Stimulated activated CD4-positive, alpha-beta T cell treated with anti-CD3 and anti-CD28 coated beads, Interleukin-12 subunit alpha, Interleukin-12 subunit beta, amount 100 ng/mL, for 4 hours (primary cell): ENCODE results near the gene HOXC10.
A peak's percentile ranks its signal among the peaks of the same experiment; 100 is the strongest.

ENCODE experiments used
- DNase-seq: peaks from one replicate; pipeline ENCODE4 v3.0.0-alpha.2; 2020

The HOXC10 gene

DNA sequence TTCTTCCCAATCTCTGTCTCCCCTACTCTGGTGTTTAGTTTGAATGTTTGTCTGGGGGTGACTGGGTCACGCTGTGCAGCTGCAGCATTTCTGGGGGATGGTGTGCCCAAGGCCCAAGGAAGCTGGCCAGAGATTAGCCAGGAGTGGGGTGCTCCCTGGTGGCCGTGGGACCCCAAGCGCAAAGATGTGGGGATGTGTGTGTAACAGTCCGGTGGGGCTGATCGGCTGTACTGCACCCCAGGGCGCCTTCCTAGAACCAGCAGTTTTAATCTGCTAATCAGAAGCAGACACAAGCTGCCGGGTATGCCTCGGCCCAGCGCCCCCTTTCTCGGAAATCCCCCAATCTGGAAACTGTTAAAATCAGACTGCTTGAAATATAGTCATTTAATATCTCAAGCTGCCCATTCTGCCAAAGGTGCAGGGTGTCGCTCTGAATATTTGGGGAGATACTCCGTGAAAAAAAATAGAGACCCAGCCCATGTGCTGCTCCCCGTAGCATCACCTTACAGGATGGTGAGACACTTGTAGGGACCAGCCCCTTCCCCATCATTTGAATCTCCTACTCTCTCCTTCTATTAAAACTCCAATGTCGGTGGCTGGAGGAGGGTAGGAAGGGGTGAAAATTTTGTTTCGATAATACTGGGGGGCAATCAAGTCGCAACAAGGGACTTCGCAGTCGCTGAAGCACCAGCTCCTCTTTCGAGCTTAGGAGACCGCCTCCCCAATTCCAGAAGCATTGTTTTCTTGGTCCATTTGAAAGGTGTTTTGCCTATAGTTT, 19.3 kb downstream of the HOXC10 start:
- no peak for DNase-seq

DNA sequence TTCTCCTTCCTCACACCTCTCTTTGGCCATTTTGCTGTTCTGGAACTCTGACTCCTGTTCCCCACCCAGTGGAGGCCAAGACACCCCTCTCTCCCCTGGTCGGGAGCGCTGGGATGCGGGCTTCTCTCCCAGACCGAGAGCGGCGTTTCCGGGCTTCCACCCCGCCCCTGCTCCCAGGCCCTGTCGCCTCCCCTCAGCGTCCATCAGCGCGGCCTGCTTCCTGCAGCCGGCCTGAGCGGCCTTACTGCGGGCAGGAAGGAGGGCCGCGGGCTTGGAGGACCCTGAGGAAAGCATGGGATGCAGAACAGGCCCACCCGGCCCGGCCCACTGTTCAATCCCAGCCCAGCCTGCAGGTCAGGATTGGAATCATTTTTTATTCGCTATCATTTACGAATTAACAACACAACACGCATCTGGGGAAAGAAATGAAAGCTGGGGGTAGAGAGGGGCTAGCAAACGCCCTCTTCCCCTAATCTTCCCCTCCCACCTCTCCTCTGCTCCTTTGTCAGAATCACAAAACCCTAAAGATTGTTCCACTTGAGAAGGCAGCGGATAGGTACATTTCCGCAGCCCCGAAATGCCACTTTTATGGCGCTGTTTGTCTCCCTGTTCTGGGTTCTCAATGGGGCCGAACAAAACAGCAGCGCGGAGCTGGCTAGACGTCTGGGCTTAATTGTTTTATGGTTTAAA, 20.0 kb downstream of the HOXC10 start:
- no peak for DNase-seq

DNA sequence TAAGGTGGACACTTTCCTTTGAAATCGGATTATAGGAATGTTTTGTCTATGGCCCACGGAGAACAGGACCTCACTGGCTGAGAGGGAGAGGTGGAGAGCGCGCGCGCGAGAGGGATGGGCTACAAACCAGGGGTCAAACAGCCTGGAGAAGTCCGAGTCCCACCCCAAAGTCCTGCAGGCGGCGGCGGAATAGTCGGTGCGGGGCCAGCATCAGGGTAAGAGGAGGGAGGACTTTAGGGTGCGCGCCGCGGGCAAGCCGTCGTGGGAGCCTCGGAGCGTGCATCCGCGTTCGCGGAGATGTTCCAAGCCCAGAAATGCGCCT, 20.5 kb downstream of the HOXC10 start:
- DNase-seq: no peak

DNA sequence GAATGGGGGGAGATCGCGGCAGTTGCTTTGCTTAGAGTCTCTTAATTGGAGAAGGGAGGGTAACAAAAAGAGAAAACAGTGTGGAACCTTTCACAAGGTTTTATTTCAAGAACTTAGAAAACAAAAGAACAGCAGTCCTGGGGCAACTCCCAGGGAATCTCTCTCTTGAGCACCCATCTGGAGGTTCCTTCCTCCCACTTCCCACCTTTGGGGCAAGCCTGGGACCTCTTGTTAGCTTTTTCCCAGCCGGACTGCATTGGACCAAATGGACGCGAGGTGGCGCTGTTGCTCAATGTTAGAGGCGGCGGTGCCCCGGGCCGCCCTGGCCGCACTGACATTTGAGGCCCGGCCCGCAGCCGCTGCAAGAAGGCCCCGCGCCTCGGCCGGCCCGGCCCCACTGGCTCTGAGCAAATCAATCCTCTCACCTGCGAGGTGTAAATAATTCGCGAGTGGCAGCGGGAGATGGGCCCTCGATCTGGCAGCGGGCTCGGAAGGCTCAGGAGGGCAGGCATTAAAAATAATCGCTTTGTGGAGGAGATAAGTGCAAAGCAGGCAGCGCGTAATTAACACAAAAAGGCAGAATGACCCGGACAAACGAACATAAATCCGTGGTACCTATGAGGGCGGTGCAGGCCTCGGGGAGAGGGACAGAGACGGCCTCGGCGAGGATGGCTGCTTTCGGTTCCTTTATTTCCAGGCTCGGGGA, 21.1 kb downstream of the HOXC10 start:
- peak; percentile 85 for DNase-seq

DNA sequence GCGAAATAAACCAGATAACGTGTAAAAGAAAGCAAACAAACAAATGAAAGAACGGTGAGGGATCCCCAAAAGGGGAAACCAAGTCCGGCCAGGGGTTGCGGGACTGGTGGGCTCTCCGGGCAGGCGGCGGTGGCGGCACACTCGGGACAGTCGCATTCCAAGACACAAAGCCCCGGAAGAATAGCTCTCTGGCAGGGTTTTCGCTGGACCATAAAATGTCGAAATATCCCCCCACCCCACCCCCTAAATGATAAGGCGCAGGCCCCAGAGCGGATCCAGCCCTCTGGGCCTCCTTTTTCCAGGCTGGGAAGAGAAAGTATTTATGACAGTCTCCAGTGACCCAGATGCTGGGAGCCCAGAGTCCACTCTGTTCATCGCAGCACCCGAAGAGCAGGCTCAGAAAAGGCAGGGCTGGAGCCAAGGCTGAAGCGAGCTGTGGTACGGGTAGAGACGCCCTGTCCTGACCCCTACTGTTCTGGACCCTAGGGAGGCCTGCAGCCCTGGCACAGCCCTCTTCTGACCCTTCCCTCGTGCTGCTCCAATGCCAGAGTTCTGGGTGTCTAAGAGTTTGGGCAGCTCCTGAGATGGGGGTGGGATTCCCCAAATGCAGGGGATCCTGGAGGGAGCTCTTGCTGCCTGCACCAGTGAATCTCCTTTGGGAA, 21.7 kb downstream of the HOXC10 start:
- no peak for DNase-seq

DNA sequence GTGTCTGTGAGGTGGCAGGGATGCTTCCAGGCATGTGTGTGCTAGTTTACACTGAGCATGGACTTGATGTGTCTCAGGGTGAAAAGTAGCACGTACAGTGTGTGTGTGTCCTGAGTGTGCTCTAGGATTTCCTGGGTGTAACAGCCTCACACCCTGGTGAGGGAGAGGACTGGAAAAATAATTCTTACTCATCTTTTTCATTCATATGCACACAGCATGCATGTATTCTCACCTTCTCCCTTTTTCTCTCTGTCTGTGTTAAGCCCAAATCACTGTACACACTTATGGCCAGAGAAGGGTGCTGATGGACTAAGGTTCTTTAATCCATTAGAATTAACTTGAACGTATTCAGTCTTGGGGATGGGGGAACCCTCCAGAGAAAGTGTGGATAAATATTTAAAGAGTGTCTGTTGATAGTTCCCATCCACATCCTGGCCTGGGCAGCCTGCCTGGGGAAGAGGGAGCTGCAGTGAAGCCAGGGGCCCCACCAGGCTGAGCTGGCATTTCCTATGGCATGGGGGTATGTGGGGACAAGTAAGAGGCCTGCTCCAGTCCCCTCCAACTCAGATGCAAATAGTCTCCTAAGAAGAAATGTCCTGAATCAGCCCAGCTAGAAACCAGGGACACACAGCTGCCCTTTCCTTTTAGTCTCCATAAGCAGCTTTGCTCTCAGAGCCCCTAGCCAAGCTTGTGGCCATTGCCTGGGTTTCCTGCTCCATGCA, 22.8 kb downstream of the HOXC10 start:
- no peak for DNase-seq

DNA sequence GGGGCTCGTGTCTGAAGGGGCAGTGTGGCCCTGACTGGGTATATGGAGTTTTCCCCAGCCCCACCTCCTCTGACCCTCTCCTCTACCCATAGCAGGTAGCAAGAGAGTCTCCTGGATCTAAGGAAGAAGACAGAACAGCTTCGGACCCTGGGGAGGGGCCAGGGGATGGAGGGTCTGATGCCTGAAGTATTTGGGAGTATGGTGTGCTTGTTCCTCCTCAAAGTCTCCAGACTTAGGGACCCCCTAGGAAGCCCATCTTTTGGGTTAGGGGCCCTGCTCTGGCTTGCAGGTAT, 23.3 kb downstream of the HOXC10 start:
- DNase-seq: no peak

DNA sequence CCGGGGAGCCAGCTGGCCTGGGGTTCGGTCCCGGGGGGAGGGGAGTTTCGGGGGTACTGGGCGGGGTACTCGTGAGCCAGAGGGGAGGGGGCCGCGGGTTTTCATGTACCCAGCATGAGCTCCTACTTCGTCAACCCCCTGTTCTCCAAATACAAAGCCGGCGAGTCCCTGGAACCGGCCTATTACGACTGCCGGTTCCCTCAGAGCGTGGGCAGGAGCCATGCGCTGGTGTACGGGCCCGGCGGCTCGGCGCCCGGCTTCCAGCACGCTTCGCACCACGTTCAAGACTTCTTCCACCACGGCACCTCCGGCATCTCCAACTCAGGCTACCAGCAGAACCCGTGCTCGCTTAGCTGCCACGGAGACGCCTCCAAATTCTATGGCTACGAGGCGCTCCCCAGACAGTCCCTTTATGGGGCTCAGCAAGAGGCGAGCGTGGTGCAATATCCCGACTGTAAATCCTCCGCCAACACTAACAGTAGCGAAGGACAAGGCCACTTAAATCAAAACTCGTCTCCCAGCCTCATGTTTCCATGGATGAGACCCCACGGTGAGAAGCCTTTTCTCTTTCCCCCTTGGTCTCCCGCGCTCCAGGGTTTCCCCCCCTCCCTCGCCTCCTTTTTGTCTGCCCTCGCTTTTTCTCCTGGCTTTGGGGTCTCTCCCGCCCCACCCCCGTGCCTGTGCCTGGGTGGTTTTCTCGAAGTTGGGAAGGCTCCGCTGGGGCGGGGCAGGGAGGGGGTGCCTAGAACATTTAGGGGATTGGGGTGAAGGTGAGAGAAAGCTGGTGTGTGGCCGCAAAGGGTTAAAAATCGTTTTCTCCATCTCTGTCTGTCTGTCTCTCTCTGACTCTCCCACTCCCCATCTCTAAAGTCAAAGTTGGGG, 24.5 kb downstream of the HOXC10 start:
- no peak for DNase-seq

DNA sequence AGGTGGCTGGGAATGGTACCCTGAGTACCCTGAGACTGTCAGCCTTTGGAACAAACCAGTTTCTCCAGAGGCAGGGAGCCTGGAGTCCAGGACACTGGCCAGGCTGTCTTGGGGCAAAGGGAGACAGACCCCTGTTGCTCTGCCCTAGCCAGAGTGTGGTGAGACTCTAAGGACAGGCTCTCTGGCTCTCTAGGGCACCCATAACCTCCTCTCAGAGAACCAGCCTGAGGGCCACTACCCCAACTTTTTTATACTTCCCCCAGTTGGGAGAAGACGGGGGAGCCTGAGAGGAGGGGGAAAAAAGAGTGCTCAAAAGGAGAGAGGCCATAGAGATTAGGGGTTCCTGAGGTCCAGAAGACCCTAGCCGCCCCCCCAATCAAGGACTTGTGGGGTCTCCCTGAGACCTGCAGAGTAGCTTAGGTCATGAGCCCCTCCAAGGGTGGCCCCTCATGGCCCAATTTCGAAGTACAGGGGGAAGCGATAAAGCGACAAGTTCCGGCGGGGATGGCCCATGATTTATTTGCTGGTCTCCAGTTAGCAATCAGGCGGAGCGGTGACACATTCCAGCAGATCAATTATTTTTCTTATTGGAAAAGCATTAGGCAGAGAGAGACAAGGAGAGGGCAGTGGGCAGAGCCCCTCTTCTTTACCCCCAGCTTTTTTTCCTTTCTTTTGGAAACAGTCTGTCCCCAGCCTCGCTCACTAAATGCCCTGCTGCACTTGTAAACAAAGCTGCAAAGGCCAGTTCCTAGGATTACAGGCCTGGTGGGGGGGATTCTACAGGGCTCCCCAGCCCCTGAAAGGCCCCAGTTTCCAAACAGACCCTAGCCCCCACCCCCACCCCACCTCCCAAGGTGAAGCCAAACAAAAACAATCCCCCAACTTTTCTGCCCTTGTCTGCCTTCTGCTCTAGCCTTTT, 25.4 kb downstream of the HOXC10 start:
- DNase-seq: no peak

DNA sequence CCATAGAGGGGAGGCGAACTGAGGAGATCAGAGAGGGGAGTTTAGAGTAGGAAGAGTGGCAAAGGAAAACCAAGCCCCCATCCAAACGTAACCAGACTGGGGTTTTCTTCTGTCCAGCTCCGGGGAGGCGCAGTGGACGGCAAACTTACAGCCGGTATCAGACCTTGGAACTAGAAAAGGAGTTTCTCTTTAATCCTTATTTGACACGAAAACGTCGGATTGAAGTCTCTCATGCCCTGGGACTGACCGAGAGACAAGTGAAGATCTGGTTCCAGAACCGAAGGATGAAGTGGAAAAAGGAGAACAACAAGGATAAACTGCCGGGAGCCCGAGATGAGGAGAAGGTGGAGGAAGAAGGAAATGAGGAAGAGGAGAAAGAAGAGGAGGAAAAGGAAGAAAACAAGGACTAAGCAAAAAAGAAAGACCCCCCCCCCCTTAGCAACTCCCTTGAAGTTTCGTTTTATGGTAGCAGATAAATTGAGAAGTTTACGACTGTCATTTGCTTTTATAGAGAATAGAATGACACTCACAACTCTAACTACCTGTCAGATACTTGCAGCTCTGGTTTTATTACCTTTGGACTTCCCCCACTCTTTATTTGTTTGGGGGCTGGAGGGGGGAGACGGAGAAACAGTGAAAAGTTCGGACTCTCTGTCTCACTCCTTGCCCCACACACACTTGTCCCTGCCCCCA, 26.2 kb downstream of the HOXC10 start:
- DNase-seq: no peak

DNA sequence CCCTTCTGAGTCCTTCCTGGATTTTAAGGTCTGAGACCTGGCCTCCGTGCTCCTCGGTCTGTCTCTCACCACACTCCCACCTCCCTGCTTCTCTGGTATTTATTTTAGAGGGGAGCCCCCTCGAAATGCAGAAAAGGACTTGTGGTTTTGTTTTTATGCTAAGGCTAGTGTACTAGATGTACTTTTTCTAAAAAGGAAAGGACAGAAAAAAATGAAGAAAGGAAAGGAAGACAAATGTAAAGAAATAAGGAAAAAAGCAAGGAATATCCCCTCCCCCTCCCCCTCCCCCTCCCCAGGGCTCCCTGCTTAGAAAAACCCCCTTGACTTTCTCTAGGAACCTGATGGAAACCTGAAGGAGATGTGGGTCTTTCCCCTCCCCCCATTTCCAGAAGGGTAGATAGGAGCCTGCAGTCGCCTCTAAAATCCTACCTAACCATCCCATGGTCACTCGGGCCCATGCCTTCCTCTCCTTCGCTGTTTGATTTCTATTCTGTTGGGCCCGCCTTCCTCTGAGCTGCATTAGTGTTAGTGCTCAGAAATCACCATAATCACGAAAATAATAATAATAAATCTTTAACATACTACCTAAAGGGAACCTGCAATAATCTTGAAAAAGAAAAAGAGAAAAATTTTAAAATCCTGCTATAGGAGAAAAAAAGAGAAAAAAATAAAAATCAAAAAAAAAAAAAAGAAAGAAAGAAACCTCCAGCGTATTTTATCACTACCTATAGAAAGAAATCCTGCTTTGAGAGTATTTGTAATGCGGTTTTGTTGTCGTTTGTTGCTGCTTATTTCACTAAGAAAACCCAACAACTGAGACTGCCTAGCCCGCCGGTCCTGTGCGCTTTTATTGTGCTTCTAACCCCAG, 27.0 kb downstream of the HOXC10 start:
- DNase-seq: no peak

DNA sequence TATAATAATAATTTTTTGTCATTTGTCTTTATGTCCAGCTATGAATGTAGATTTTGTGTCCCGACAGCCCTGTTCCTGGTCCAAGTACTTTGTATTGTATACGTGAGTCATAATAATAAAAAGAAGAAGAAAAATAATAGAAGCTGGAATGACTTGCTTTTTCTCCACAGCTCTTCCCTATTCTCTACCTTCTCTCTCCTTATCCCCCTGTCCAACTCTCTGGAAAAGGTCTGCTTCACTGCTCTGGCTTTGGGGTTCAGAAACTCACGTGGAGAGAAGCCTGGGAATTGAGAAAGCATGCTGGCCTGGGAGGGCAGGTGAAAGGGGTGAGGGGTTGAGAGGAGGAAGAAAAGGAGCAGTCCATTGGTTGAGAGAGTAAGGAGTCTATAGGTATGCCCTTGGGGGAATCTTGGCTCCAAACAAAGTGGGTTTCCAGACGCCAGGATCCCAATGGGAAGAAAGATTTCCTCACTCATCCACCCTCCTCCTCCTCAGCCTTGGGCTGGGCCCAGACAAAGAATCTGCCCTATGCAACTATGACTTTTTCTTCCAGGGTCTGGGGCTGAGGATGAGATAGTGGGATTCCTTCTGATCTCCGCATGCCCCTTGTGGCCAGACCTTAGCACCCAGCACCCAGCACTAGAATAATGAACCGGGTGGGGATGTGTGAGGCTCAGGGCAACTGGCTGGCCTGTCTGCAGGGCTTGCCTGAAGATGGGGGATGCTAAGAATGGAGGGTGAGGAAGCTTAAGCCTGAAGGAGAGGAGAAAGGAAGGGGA, 27.9 kb downstream of the HOXC10 start:
- no peak for DNase-seq

DNA sequence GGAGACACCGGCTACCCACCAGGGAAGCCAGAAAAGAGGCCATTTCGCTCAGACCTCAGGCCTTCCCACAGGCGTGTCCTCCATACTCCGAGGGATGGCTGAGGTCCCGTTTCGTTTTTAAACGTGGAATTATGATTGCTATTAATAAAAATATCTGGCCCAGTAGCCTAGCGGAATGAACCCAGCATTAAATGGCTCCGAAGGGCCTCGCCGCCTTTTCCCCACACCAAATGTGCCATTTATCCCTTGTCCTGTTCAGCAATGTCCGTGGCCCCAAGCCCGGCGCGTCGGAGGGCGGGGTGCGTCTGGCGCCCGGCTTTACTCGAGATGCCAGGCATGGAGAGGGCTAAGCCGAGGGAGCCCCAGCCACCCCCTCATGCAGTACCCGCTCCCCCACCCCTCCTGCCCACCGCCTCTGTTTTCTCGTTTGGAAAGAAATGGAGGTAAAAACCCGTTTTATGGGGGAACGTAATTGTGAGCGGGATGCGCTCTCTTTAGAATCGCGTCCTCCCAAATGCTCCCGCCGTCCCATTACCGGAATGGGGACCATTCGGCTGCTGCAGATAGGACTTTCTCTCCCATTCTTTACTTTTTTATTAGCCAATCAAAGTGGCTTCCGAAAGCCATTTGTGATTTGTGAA, 29.6 kb downstream of the HOXC10 start:
- no peak for DNase-seq

DNA sequence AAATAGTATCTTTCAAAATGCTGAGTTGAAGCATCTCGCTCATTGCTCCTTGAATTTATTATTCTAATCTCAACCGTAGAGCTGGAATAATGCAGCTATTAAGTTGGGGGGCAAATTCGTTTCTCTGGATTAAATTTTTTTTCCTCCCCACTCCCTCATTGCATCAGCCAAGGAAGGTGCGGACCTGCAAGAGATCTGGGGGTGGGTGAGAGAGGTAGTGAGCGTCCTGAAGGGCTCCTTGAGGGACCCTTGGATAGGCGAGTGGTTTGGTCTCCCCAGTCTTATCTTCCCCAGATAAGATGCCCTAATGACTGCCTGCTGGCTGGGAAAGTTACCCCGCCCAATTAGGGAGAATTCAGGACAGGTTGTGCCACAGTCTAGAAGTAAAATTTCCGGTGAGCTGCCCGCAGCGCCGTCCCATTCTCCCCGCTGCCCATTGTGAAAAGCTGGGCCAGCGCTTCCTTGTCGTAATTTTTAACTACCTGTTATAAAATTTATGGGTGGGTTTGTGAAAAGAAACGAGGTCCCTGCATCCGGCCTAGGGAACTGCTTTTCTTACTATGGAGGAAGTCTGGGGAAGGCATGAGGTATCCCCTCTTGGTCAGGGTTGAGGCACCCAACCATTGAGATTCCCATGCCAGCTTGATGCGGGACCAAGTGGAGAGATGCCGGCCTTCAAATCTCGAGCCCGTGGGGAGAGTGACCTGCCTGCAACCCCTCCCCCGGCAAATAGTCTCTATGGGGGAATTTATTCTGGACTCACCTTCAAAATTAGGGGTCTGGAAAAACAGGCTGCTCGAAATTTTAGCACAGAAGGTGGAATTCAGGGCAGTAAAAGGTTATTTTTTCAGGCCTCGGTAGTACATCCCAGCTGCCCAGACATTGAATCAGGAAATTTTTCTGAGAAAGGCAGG, 30.3 kb downstream of the HOXC10 start:
- no peak for DNase-seq

DNA sequence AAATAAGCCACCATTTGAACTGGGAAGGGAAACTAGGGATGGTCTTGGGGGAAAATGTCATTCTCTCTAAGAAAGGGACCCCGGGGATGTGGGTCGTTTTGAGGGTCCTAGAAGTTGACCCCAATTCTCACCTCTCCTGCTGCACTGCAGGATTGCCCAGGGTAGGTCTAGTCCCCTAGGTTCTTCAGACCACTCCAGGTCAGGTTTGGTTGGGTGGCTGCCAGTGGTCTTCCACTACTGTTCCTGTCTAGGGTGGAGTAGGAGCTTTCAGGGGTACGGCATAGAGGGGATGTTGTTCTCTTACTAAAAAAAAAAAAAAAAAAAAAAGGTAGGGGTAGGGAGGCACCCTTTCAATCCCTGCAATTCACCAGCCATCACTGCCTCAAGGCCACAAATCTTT, 31.1 kb downstream of the HOXC10 start:
- no peak for DNase-seq

DNA sequence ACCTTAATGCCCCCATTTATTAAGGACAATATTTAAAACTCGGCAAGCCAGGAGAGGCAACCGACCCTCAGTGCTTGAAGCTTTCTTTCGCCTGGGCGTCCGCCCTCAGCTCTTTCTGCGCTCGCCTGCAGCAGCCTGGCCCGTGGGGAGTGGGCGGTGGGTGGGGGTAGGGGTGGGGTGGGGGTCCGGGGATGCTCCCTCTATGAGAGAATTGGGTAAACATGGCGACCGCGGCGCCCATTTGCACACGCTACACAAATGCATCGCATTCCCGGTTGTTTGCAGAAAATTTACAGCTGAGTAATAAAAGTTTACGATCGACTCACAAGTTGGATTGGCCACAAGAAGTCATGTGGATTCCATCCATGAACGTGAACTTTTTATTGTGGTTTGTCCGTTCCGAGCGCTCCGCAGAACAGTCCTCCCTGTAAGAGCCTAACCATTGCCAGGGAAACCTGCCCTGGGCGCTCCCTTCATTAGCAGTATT, 31.6 kb downstream of the HOXC10 start:
- DNase-seq: no peak
